ENCODE data around the gene WNT10A. TPM values are rescaled to one million over a fixed set of nuclear protein-coding genes. Genes with fewer than 3 reads are reported as not detected.
"Not testable (repeated sequence)": the region's sequence is repeated elsewhere in the genome, so short reads cannot be mapped to it uniquely, and the experiment has no call there.

WNT10A gene
- 1 to 10 TPM in 1 of 2 donors, under 1 TPM in 1; 0.11 to 6.1 TPM for total RNA-seq

- ATAC-seq (peak; percentile 77 to 79), DNase-seq (ENCODE audit: low spot score in 2 of 2) (peak; percentile 52 to 71)
- H3K36me3 Mint-ChIP-seq, result peaks cover 5 to 7% of the 10 kb centered on the region in 2 donors
- no peak within 1 kb of the TSS for H3K27ac Mint-ChIP-seq
- H3K9me3 Mint-ChIP-seq, result no peaks in the 10 kb centered on the region
Observed at GRCh38 chr2:218880102-218880858, at the start of gene WNT10A. Gene WNT10A (plus strand): TSS chr2:218880852. CDS start chr2:218880996, 144 bp downstream.

GRCh38 chr2:218831378-218831990 is 49.2 kb upstream of the WNT10A start, which contains the start of gene PRKAG3:
Gene PRKAG3 (minus strand): TSS chr2:218831803.
- Mint-ChIP-seq H3K9me3 (no peaks in the 10 kb centered on the region), H3K36me3 (no peaks in the 10 kb centered on the region), H3K27ac (no peak within 1 kb of the TSS)
- ATAC-seq, result no peak
- no peak for DNase-seq (ENCODE audit: low spot score in 2 of 2)

- H3K9me3 Mint-ChIP-seq, result no peaks in the 10 kb centered on the region
- no peak for ATAC-seq
- H3K27ac Mint-ChIP-seq, result no peak overlapping the region
- DNase-seq (ENCODE audit: low spot score in 2 of 2), result no peak
- H3K36me3 Mint-ChIP-seq, result peaks cover 0 to 2% of the 10 kb centered on the region in 2 donors
Observed at GRCh38 chr2:218832081-218832480, 48.6 kb upstream of the WNT10A start.

GRCh38 chr2:218832520-218832919 is 48.1 kb upstream of the WNT10A start:
- no peak for DNase-seq (ENCODE audit: low spot score in 2 of 2)
- peaks cover 0 to 2% of the 10 kb centered on the region in 2 donors for H3K9me3 Mint-ChIP-seq
- H3K36me3 Mint-ChIP-seq, result peaks cover 0 to 7% of the 10 kb centered on the region in 2 donors
- H3K27ac Mint-ChIP-seq, result no peak overlapping the region
- ATAC-seq, result no peak

GRCh38 chr2:218833023-218833609 is 47.5 kb upstream of the WNT10A start:
- H3K36me3 Mint-ChIP-seq, result peaks cover 0 to 11% of the 10 kb centered on the region in 2 donors
- DNase-seq (ENCODE audit: low spot score in 2 of 2) (no peak), ATAC-seq (no peak)
- no peak overlapping the region for H3K27ac Mint-ChIP-seq
- H3K9me3 Mint-ChIP-seq, result peaks cover 0 to 7% of the 10 kb centered on the region in 2 donors

- DNase-seq (ENCODE audit: low spot score in 2 of 2) (no peak), ATAC-seq (no peak)
- peaks cover 0 to 11% of the 10 kb centered on the region in 2 donors for H3K36me3 Mint-ChIP-seq
- H3K27ac Mint-ChIP-seq, result no peak overlapping the region
- H3K9me3 Mint-ChIP-seq, result peaks cover 0 to 7% of the 10 kb centered on the region in 2 donors
Observed at GRCh38 chr2:218834685-218835084, 46.0 kb upstream of the WNT10A start.

GRCh38 chr2:218837495-218837894 is 43.2 kb upstream of the WNT10A start:
- DNase-seq (ENCODE audit: low spot score in 2 of 2), result no peak
- Mint-ChIP-seq H3K27ac (no peak overlapping the region), H3K36me3 (peaks cover 0 to 11% of the 10 kb centered on the region in 2 donors), H3K9me3 (peaks cover 0 to 7% of the 10 kb centered on the region in 2 donors)
- ATAC-seq, result no peak

GRCh38 chr2:218839430-218839829 is 41.2 kb upstream of the WNT10A start:
- Mint-ChIP-seq H3K9me3 (peaks cover 0 to 7% of the 10 kb centered on the region in 2 donors), H3K36me3 (peaks cover 0 to 11% of the 10 kb centered on the region in 2 donors), H3K27ac (no peak overlapping the region)
- DNase-seq (ENCODE audit: low spot score in 2 of 2) (no peak), ATAC-seq (no peak)

- Mint-ChIP-seq H3K9me3 (peaks cover 0 to 7% of the 10 kb centered on the region in 2 donors), H3K36me3 (peaks cover 0 to 11% of the 10 kb centered on the region in 2 donors), H3K27ac (no peak overlapping the region)
- no peak for ATAC-seq
- DNase-seq (ENCODE audit: low spot score in 2 of 2), result no peak
Observed at GRCh38 chr2:218839888-218840287, 40.8 kb upstream of the WNT10A start.

- not testable (repeated sequence) for H3K36me3 Mint-ChIP-seq; ATAC-seq; H3K9me3 Mint-ChIP-seq; H3K27ac Mint-ChIP-seq; DNase-seq (ENCODE audit: low spot score in 2 of 2)
Observed at GRCh38 chr2:218844334-218844733, 36.3 kb upstream of the WNT10A start.

GRCh38 chr2:218846963-218847362 is 33.7 kb upstream of the WNT10A start:
- not testable (repeated sequence) for ATAC-seq; H3K27ac Mint-ChIP-seq; H3K9me3 Mint-ChIP-seq; DNase-seq (ENCODE audit: low spot score in 2 of 2); H3K36me3 Mint-ChIP-seq

GRCh38 chr2:218849721-218850120 is 30.9 kb upstream of the WNT10A start:
- no peaks in the 10 kb centered on the region for H3K9me3 Mint-ChIP-seq
- no peak overlapping the region for H3K27ac Mint-ChIP-seq
- no peak for DNase-seq (ENCODE audit: low spot score in 2 of 2)
- no peak for ATAC-seq
- H3K36me3 Mint-ChIP-seq, result no peaks in the 10 kb centered on the region

GRCh38 chr2:218850796-218851195 is 29.9 kb upstream of the WNT10A start:
- Mint-ChIP-seq H3K27ac (no peak overlapping the region), H3K36me3 (no peaks in the 10 kb centered on the region), H3K9me3 (no peaks in the 10 kb centered on the region)
- peak in 1 of 2 donors; percentile 16 for DNase-seq (ENCODE audit: low spot score in 2 of 2)
- ATAC-seq, result no peak

- no peak for ATAC-seq
- peak in 1 of 2 donors; percentile 26 for DNase-seq (ENCODE audit: low spot score in 2 of 2)
- no peak overlapping the region for H3K27ac Mint-ChIP-seq
- H3K36me3 Mint-ChIP-seq, result no peaks in the 10 kb centered on the region
- H3K9me3 Mint-ChIP-seq, result no peaks in the 10 kb centered on the region
Observed at GRCh38 chr2:218851286-218851685, 29.4 kb upstream of the WNT10A start.

- no peaks in the 10 kb centered on the region for H3K9me3 Mint-ChIP-seq
- peak; percentile 64 to 79 for ATAC-seq
- H3K36me3 Mint-ChIP-seq, result no peaks in the 10 kb centered on the region
- no peak overlapping the region for H3K27ac Mint-ChIP-seq
- DNase-seq (ENCODE audit: low spot score in 2 of 2), result peak; percentile 57 to 69
Observed at GRCh38 chr2:218852911-218853667, 27.6 kb upstream of the WNT10A start.

- ATAC-seq, result no peak
Observed at GRCh38 chr2:218853766-218854165, 26.9 kb upstream of the WNT10A start.

More at GRCh38 chr2:218853766-218854165, 26.9 kb upstream of the WNT10A start:
- no peak overlapping the region for H3K27ac Mint-ChIP-seq
- DNase-seq (ENCODE audit: low spot score in 2 of 2), result peak in 1 of 2 donors; percentile 20
- no peaks in the 10 kb centered on the region for H3K36me3 Mint-ChIP-seq
- no peaks in the 10 kb centered on the region for H3K9me3 Mint-ChIP-seq
